GM19023 (cell line): ENCODE data around the gene COQ3.
A peak's percentile ranks its signal among the peaks of the same experiment; 100 is the strongest.

Experiments used
- ATAC-seq: cut with Tn5 transposase; IDR thresholded peaks from one replicate; pipeline ENCODE4 v1.9.1; 2021; ENCODE audit warnings: mild to moderate bottlenecking, moderate library complexity; ENCODE audit not compliant: unreplicated experiment

COQ3 gene

GRCh38 chr6:99334526-99335127 lies 59.4 kb downstream of the COQ3 start:
- ATAC-seq, result peak; percentile 27

GRCh38 chr6:99333068-99333467 lies 60.9 kb downstream of the COQ3 start:
- ATAC-seq, result peak; percentile 89

GRCh38 chr6:99331531-99331930 lies 62.5 kb downstream of the COQ3 start:
- ATAC-seq, result no peak

GRCh38 chr6:99330159-99330558 lies 63.8 kb downstream of the COQ3 start:
- ATAC-seq, result peak; percentile 71

- ATAC-seq, result no peak
These were observed 69.0 kb downstream of the COQ3 start for GRCh38 chr6:99324996-99325395.
